Activated T-helper 2 cell treated with anti-CD3 and anti-CD28 coated beads, Interferon-gamma antibody, Interleukin-2, Interleukin-4, amounts not matched to agents 10 μg/mL and 5 μg/mL and 100 μg/mL, durations not matched to agents 14 hours and 24 hours and 36 hours (primary cell): ENCODE results near the gene AFDN. TPM values are rescaled to one million over a fixed set of nuclear protein-coding genes. Genes with fewer than 3 reads are reported as not detected.

Experiments used
- DNase-seq: peaks from one replicate; pipeline ENCODE4 v3.0.0; 2021; ENCODE audit warnings: low spot score
- H3K27ac Mint-ChIP-seq: one replicate; pipeline ENCODE4 v1.8.0; 2021; ENCODE audit warnings: mixed read lengths
- H3K27me3 Mint-ChIP-seq: one replicate; pipeline ENCODE4 v1.8.0; 2021; ENCODE audit warnings: low read depth, mixed read lengths
- H3K36me3 Mint-ChIP-seq: one replicate; pipeline ENCODE4 v1.8.0; 2021; ENCODE audit warnings: low read depth, mixed read lengths
- H3K4me1 Mint-ChIP-seq: one replicate; pipeline ENCODE4 v1.8.0; 2021; ENCODE audit warnings: low read depth, mixed read lengths
- H3K4me3 Mint-ChIP-seq: one replicate; pipeline ENCODE4 v1.8.0; 2021; ENCODE audit warnings: low read depth, mild to moderate bottlenecking, moderate library complexity, mixed read lengths
- H3K9me3 Mint-ChIP-seq: one replicate; pipeline ENCODE4 v1.8.0; 2021; ENCODE audit warnings: mixed read lengths
- intact Hi-C: fragments of 100-400 bp; cut with micrococcal nuclease; formaldehyde crosslinking; loops from one replicate; pipeline ENCODE4 v1.15.1; 2023
- total RNA-seq: library from RNA; stranded (reverse); gene quantifications from 2 replicates; pipeline ENCODE4 v1.2.3, GENCODE V29; 2022

Gene AFDN
- total RNA-seq, 1 donor from 2014 or later: 28.2 TPM

DNA sequence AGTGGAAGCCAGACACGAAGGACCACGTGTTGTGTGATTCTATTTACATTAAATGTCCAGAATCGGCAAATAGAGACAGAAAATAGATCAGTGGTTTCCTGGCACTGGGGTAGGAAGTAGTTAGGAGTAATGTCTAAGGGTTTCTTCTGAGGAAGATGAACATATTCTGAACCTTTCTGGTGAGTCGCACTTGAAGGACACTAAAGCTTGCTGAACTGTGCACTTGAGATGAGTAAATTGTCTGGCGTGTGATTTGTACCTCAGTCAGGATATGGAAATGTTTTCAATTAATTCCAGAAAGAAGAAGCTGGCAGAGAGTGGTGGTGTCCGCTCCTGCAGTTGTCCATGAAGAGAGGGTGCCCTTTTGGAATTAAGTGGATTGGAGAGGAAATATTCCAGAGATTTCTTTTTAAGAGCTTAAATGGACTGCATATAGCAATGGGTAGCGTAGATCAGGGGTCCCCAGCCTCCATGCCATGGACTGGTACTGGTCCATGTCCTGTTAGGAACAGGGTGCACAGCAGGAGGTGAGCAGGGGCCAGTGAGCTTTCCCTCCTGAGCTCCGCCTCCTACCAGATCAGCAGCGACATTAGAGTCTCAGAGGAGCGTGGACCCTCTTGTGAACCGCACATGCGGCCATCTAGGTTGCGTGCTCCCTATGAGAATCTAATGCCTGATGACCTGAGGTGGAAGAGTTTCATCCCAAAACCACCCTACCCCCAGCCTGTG lies 158.3 kb downstream of the AFDN start:
- H3K4me3 Mint-ChIP-seq: no peak overlapping the region
- no peaks in the 10 kb centered on the region for H3K4me1 Mint-ChIP-seq
- no peak overlapping the region for H3K27ac Mint-ChIP-seq
- no peaks in the 10 kb centered on the region for H3K9me3 Mint-ChIP-seq
- H3K27me3 Mint-ChIP-seq: no peaks in the 10 kb centered on the region
- H3K36me3 Mint-ChIP-seq: no peaks in the 10 kb centered on the region
- intact Hi-C loops: no loop called here
- no peak for DNase-seq

DNA sequence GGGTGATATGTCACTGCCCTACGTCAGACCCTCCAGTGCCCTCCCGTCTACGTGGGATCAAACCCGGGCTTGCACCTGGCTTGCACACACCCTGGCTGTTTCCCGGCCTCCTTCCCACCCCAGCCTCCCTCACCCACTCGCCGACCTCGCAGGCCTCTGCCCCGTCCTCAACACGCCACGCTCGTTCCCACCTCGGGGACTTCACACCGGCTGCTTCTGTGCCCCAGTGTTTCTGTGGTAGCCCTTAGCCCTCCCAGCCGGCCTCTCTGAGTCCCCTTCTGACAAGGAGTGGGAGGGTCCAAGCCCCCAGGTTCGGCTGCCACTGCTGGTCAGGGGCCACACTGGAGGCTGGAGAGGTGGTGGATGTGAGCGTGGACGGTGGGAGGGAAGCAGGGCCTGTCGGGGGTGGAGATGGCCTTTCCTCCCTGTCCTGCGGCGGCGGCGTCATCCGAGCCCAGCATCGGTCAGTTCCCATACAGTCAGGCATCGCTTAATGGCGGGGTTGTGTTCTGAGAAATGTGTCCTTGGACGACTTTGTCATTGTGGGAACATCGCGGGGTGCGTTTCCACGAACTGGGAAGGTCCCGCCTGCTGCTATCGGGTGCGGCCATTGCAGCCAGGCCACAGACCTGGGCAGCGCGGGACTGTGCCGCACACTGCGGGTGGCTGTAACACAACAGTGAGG lies 159.3 kb downstream of the AFDN start:
- Mint-ChIP-seq H3K27ac (no peak overlapping the region), H3K4me1 (no peaks in the 10 kb centered on the region), H3K9me3 (no peaks in the 10 kb centered on the region), H3K36me3 (no peaks in the 10 kb centered on the region), H3K27me3 (no peaks in the 10 kb centered on the region), H3K4me3 (no peak overlapping the region)
- intact Hi-C loops: no loop called here
- DNase-seq: no peak

DNA sequence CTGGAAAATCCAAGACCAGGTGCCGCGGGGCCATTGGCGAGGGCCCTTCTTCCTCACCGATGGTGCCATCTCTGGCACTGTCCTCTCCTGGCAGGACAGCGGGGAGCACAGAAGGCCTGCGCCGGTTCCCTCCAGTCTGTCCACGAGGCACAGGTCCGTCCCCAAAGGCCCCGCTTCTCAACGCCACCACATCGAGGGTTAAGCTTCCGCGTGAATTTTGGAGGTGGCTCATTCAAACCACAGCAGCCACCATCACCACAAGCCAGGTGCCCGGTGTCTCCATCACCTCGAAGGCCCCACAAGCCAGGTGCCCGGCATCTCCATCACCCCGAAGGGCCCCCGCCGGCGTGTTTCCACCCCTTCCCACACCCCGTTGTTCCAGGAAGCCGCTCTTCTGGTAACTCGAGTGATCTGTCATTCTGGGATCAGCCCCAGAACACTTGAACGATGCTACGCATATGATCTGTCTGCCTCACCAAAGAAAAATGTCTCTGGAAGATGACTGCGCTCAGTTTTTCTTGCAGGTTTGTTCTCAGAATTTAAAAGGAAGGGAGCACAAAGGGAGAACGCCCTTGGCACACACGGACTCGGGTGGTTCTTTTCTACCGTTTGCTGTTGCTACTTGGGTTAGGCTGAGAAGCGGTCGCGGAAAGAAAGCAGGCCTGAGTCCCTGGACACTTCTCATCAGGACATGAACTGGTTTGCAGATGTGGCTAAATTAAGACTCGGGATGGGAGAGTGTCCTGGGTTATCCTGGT lies 160.9 kb downstream of the AFDN start:
- no peak for DNase-seq
- Mint-ChIP-seq H3K27ac (no peak overlapping the region), H3K27me3 (no peaks in the 10 kb centered on the region), H3K4me1 (no peaks in the 10 kb centered on the region), H3K36me3 (no peaks in the 10 kb centered on the region), H3K9me3 (no peaks in the 10 kb centered on the region), H3K4me3 (no peak overlapping the region)
- intact Hi-C loops: no loop called here

DNA sequence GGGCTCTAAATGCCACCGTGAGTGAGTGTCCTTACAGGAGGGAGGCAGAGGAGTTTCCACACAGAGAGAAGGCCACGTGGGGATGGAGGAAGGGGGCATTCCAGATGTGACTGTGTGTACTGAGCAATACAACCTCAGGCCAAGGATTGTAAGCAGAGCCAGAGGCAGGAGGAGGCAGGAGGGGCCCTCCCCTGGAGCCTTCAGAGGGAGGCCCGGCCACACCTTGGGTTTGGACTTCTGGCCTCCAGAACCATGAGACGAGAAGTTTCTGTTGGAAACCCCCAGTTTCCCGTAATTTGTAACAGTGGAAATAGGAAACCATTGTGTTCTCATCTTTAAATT lies 161.4 kb downstream of the AFDN start:
- no peaks in the 10 kb centered on the region for H3K36me3 Mint-ChIP-seq
- intact Hi-C loops: no loop called here
- no peak for DNase-seq
- no peak overlapping the region for H3K27ac Mint-ChIP-seq
- no peaks in the 10 kb centered on the region for H3K4me1 Mint-ChIP-seq
- H3K4me3 Mint-ChIP-seq: no peak overlapping the region
- no peaks in the 10 kb centered on the region for H3K9me3 Mint-ChIP-seq
- no peaks in the 10 kb centered on the region for H3K27me3 Mint-ChIP-seq

DNA sequence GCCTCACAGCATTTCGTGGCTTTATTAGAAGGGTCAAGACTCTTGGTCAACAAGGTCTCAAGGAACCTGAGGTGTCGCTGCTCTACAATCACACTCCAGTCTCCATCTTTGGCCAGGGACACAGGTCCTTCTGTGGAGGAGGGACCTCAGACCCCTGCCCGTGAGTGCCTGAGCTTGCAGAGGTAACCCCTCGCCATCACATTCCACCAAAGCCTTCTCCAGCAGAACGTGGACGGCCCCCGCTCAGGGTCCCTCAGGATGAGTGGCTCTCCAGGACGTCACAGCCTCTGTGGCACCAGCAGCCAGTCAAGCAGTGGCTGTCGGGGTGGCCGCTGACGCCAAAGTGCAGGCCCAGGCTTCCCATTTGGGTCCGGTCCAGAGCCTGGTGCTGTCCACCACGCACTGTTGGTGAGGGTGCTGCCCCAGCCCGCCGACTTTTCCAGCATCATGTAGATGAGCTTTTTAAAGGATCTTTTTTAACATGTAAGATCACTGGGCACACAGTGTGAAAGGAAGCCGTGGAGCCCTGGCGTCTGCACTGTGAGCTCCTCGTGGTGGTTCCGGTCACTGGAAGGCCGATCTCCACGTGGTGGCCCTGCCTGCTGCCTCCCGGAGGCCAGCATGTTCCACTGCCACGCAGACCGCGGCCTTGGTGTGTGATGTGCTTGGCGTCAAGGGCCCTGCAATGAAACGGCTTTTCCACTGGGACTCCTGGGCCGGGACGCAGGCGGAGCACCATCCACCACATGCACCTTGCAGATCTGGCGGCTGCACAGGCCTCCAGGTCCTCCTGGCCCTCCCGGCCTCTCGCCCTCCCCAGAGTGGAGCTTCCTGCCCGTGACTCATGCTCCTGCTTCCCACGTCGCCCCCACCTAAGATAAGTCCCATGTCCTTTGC lies 162.5 kb downstream of the AFDN start:
- DNase-seq: no peak
- H3K27ac Mint-ChIP-seq: no peak overlapping the region
- intact Hi-C loops: no loop called here
- H3K36me3 Mint-ChIP-seq: no peaks in the 10 kb centered on the region
- no peaks in the 10 kb centered on the region for H3K4me1 Mint-ChIP-seq
- H3K9me3 Mint-ChIP-seq: no peaks in the 10 kb centered on the region
- H3K27me3 Mint-ChIP-seq: no peaks in the 10 kb centered on the region
- H3K4me3 Mint-ChIP-seq: no peak overlapping the region

DNA sequence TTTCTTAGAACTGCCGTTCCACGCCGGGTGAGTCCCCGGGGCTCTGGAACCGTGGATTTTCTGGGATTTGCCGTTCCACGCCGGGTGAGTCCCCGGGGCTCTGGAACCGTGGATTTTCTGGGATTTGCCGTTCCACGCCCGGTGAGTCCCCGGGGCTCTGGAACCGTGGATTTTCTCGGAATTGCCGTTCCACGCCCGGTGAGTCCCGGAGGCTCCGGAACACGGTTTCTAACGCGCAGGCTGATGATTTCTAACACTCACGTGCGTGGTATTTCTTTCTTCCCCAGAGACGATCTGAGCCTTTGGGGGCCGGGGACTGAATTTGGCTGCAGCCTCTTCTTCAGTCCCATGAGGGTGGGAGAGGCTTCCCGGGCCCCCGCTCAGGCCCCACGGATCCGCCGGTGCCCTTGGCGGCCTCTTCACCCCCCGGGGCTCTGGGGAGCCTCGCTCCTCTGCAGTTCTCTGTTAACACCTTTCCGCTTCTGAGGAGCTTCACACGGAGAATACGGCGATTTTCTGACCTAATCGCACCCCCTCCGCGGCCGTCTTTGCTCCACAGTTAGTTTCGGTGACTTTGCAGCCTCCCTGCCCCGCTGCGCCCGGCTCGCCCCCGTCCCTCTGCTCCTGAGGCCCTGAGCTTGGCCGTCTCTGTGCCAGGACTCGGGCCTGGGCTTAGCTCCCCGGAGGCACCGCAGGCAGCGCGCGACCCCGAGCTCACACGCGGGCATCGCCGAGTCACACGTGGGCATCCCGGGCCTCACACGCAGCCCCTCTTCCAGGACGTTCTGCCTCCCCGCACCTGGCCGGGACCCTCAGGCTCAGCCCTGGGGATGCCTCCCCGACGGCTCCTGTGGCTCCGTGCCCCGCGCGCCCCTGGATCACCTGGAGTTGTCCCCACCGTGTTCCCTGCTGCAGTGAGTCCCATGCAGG lies 163.6 kb downstream of the AFDN start:
- H3K27ac Mint-ChIP-seq: no peak overlapping the region
- DNase-seq: no peak
- no peaks in the 10 kb centered on the region for H3K36me3 Mint-ChIP-seq
- H3K9me3 Mint-ChIP-seq: no peaks in the 10 kb centered on the region
- H3K4me3 Mint-ChIP-seq: no peak overlapping the region
- no peaks in the 10 kb centered on the region for H3K27me3 Mint-ChIP-seq
- no peaks in the 10 kb centered on the region for H3K4me1 Mint-ChIP-seq
- intact Hi-C loops: no loop called here

DNA sequence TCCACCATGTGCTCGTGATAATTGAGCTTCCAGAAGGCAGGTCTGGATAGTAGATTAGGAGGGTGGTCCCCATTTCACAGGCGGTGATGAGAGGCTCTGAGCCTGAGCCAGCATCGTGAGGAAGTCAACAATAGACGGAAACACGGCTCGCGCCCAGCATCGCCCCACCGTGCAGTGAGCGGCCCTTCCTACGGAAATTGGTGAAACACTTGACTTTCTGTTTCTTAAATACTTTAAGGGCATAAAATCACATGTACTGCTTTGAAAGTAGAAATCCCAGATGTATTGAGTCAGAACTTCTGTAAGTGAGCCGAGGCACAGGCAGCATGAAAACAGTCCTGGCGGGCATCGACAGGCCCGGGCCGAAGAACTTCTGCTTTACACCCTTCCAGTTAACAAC lies 166.5 kb downstream of the AFDN start:
- no peaks in the 10 kb centered on the region for H3K36me3 Mint-ChIP-seq
- intact Hi-C loops: no loop called here
- H3K4me1 Mint-ChIP-seq: no peaks in the 10 kb centered on the region
- H3K4me3 Mint-ChIP-seq: no peak overlapping the region
- no peak for DNase-seq
- H3K27me3 Mint-ChIP-seq: no peaks in the 10 kb centered on the region
- H3K9me3 Mint-ChIP-seq: no peaks in the 10 kb centered on the region
- no peak overlapping the region for H3K27ac Mint-ChIP-seq

DNA sequence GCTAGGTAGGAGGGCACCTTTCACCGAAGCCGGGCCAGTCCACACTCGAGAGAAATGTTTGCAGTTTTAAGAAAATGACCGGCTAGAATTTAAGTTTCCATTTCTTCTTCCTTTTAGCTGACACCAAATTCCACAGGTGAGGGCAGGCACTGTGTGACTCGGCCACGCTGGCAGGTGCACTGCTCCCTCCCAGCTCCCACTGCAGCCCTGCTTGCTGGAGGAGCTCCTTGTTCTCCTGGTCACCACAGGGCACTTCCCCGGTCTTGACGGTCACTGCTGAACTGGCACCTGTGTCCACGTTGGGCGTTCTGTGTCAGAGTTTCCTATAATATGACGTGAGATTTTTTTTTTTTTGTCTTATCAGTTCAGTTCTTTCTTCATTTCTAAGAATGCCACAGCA lies 167.1 kb downstream of the AFDN start:
- Mint-ChIP-seq H3K27ac (no peak overlapping the region), H3K4me1 (no peaks in the 10 kb centered on the region), H3K9me3 (no peaks in the 10 kb centered on the region), H3K36me3 (no peaks in the 10 kb centered on the region), H3K4me3 (no peak overlapping the region), H3K27me3 (no peaks in the 10 kb centered on the region)
- intact Hi-C loops: no loop called here
- no peak for DNase-seq

DNA sequence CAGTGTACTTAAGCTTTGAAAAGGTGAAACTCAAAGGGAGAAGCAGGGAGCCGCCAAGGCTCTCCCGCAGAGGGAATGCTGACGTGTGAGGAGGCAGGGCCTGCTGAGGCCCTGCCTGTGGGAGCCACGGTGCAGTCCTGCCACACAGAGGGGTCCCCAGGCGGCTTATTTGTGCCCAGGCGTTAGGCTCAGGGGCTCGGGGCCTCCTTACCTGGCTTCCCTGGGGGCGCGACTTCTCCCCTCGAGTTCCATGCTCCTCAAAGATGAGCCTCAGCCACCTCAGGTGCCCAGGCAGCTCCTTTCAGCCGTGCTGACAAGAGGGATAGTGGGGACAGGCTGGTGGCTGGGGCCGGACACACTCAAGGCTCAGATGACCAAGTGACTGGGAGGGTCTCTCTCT lies 168.6 kb downstream of the AFDN start:
- no peaks in the 10 kb centered on the region for H3K9me3 Mint-ChIP-seq
- intact Hi-C loops: no loop called here
- no peaks in the 10 kb centered on the region for H3K4me1 Mint-ChIP-seq
- DNase-seq: no peak
- H3K27me3 Mint-ChIP-seq: no peaks in the 10 kb centered on the region
- no peak overlapping the region for H3K4me3 Mint-ChIP-seq
- no peak overlapping the region for H3K27ac Mint-ChIP-seq
- no peaks in the 10 kb centered on the region for H3K36me3 Mint-ChIP-seq

DNA sequence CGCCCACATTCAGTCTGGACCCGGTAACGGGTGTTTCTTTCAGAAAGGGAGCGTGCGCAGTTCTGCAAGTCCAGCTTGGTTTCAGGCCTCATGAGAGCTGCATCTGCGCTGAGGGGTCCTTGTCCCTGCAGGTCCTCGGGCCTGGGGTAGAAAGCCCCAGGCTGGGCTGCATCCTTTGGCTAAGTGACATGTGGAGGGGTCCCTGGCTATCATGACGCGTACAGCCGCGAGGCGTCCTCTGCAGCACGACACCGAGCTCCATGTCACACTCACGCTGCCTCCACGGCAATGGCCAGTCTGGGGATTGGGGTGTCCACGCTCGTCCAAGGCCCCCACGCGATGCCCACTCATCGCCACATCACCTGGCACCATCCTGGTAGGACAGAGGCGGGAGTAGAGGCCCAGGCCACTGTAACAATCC lies 169.0 kb downstream of the AFDN start:
- DNase-seq: no peak
- no peaks in the 10 kb centered on the region for H3K4me1 Mint-ChIP-seq
- no peak overlapping the region for H3K4me3 Mint-ChIP-seq
- H3K27ac Mint-ChIP-seq: no peak overlapping the region
- H3K27me3 Mint-ChIP-seq: no peaks in the 10 kb centered on the region
- H3K9me3 Mint-ChIP-seq: no peaks in the 10 kb centered on the region
- no peaks in the 10 kb centered on the region for H3K36me3 Mint-ChIP-seq
- intact Hi-C loops: no loop called here

DNA sequence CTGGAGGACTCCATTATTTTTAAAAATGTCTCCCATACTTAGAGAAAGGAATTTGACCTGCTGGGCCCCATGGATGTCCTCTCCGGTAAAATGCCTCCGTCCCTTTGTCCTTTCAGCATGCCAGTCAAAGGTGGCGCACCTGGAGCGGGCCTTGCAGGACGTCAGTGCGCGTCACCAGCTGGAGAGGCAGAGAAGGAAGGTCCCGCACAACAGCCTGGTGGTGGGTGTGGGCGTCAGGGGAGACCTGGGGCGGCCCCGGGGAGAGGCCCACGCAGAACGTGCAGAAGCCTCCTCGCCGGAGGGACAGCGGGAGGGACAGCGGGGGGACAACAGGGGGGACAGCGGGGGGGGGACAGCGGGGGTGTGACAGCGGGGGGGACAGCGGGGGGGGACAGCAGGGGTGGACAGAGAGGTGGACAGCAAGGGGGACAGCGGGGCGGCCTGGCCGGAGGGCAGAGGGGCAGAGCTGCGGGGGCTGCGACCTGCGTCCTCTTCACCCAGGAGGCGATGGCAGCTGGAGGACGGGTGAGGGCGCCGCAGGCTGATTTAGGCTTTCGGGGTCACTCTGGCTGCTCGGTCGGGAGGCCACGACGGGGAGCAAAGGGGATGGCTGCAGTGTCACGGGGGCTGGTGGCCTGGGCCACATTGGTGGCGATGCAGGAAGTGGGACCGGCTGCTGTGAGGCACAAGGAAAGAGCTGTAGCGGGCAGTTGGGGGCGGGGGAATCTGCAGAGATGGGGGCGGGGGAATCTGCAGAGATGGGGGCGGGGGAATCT lies 169.9 kb downstream of the AFDN start:
- H3K4me3 Mint-ChIP-seq: peak overlapping the region; percentile 21
- no peaks in the 10 kb centered on the region for H3K27me3 Mint-ChIP-seq
- intact Hi-C loops: no loop called here
- no peaks in the 10 kb centered on the region for H3K4me1 Mint-ChIP-seq
- DNase-seq: no peak
- H3K36me3 Mint-ChIP-seq: no peaks in the 10 kb centered on the region
- no peaks in the 10 kb centered on the region for H3K9me3 Mint-ChIP-seq
- no peak overlapping the region for H3K27ac Mint-ChIP-seq
